Transverse colon (tissue), 4 donors: ENCODE data around the gene RPGRIP1L.

Experiments
- CTCF ChIP-seq, 5 experiments: fragments of 200-600 bp in 3 of 5; fragments of 450-650 bp in 2 of 5; sonication (generic) in 3 of 5; IDR thresholded peaks; 1 replicate in 2 of 5; 2 replicates in 3 of 5; pipeline ENCODE4 v1.5.1; 2016 to 2017; ENCODE audit warnings: antibody characterized with exemption in 5 of 5, inconsistent platforms in 3 of 5, mild to moderate bottlenecking in 2 of 5, moderate library complexity in 1 of 5
- EP300 ChIP-seq: sonication (generic); formaldehyde crosslinking; IDR thresholded peaks from one replicate; pipeline ENCODE4 v1.6.1; 2017; ENCODE audit warnings: antibody characterized with exemption, low read depth
- POLR2A ChIP-seq: fragments of 450-650 bp; IDR thresholded peaks from one replicate; pipeline ENCODE4 v1.6.1; 2016; ENCODE audit warnings: antibody characterized with exemption, mild to moderate bottlenecking, moderate library complexity
- POLR2AphosphoS5 ChIP-seq, 3 donors: sonication (generic); formaldehyde crosslinking; IDR thresholded peaks; one replicate each; pipeline ENCODE4 v1.6.1; 2016; ENCODE audit warnings: antibody characterized with exemption in 3 of 3

GRCh38 chr16:53711390-53711789 is 7.7 kb upstream of the RPGRIP1L start:
- TF ChIP-seq CTCF (IDR thresholded peaks at IDR 0.05) (no peak), POLR2A (no peak), EP300 (no peak), POLR2AphosphoS5 (IDR thresholded peaks at IDR 0.05) (no peak)
